ENCODE measurements around the gene NRXN2.
"Not testable (repeated sequence)": the region's sequence is repeated elsewhere in the genome, so short reads cannot be mapped to it uniquely, and the experiment has no call there.

The NRXN2 gene

DNA sequence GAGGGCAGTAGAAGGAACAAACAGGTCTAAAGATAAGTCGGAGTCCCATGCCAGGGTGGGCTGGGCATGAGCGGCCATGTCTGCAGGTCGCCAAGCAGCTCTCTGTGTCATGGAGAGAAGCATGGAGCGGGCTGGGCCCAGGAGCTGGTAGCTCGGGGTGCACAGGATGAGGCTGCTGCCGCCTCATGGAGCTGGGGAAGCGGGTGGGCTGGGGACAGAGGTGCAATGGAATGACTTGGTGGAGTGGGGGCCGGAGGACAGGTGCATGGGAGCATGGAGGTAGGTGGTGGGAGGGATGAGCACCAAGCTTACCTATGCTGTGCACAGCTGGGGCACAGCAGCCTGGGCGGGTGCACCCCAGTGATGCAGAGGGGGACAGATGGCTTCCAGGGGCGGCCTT lies 3.6 kb downstream of the NRXN2 start:
- DNase-seq, result no peak

DNA sequence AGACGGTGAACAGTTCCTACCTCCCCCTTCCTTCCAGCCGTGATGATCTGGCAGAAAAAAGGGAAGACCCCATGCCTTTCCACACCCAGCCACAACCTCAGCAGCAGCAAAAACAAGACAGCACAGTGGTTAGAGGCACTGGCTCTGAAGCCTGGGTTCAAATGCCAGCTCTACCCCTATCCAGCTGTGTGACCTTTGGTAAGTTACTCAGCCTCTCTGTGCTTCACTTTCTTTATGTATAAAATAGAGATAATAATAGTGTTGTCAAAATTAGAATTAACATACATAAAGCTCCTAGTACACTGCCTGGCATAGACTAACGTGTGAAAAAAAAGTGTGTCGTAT lies 4.2 kb downstream of the NRXN2 start:
- DNase-seq, result no peak

DNA sequence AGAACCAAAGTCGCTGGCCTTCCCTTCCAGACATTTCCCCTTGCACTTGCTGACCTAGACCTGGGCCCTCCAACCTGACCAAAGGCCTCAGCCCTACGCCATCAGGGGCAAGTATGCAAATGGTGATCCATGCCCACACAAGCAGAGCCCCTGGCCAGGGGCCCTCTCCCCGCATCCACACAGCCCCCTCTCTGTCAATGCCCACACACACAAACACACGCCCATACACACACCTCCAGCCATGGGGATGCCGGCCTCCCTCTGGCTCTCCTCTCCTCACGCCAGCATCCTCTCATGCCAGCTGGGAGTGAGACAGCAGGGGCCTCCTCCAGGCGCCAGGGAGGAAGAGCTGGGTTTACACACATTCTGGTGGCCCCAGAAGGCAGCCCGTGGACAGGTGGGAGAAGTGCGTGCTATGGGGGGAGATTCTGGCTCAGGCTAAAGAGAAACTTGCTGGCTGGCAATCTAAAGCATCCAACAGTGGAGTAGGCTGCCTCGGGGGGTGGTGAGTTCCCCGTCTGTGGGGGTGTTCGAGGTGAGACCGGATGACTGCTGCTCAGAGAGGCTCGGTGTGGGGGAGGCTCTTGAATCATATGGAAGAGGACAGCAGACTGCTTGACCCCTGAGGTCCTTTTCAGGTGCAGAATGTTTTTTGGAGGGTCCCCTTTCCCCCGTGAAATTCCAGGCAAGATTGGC lies 4.8 kb downstream of the NRXN2 start:
- no peak for DNase-seq

DNA sequence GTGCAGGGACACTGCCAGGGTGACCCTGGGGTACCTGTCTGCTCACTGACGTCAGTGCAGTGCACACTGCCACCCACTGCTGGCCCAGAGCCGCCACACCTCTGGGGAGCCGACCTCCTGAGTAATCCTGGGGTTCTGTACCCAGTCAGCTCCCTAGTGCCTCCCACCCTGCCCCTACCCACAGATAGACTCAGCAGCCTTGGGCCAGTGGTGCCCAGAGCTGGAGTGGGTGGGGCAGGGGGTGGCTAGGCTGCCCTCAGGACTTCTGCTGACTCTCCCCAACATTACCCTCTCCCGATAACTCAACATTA lies 5.8 kb downstream of the NRXN2 start:
- DNase-seq, result no peak

DNA sequence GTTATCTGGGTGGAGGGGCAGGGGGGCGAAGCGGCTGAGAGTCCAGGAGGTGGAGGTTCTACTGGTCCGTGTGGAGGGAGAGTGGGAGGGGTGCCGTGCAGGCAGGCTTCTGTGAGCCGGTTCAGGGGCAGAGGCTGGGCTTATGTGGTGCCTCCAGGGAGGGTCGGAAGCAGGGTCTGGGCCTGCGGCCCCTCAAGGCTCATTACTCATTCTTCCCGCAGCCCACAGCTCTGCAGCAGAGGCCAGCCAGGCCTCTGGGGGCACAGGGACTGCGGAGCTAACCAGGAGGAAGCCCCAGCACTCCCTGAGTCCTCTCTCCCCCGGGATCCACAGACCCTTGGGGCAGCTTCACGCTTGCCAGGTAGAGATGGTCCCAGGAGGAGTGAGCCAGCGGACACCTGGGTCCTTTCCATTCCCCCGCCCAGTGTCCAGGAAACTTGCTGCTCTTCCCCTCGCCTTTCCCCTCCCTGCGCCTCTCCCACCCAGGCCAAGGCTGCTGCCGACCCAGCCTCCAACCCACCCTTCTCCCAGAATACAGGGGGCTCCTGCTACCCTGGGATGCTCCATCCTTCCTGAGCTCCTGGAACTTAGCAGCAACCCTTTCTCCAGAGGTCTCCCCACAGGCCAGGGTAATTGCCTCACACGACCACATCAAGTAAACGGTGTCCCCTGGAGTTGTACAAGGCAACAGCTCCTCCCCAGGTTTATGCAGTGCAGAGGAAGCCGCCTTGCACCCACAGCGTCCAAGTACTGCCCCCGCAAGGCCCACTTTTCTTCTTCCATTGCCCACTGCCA lies 6.3 kb downstream of the NRXN2 start:
- no peak for DNase-seq

DNA sequence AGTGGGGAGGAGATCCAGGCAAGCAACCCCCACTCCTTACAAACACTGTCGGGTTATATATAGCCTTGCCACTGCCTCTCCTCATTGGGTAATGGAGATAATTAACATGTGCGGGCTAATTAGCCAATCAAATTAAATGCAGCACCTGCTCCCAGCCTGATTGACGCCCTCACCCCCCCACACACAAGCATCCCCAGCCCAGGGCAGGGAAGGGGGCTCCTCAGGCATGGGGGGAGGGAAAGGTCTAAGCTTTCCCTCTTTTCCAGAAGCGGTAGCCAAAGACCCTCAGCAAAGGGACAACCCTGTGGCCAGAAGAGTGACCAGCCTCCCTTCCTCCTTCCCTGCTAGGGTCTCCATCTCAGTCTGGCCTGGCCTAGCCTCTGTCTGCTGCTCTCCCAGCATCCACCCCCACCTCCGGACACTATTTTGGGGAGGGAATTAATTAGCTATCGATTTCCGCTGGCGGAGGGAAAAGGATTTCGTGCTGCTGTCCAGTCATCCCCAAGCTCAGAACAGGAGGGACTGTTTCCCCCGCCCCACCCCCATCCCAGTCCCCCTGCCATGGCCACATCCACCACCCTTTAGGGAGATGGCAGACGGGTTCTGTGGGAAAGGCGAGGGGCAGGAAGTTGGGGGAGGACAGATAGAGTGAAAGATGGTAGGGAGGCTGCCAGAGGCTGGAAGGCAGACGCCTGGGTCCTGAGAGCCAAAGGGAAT lies 7.1 kb downstream of the NRXN2 start:
- DNase-seq, result no peak

DNA sequence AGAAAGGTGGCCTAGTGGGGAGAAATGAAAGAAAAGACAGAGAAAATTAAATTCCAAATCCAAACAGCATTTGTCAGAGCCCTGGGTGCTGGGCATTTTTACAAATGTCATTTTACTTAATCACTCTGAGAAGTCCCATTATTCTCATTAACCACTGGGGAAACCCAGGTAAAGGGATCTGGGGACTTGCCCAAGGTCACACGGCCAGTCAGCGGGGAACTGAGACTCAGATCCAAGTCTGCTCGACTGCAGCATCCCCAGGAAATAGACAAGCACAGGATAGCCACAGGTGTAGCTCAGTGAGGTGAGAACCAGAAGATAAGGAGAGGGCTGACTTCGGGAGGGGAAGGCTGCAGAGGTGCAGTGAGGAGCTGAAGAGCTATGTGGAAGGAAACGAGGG lies 7.9 kb downstream of the NRXN2 start:
- DNase-seq, result no peak

DNA sequence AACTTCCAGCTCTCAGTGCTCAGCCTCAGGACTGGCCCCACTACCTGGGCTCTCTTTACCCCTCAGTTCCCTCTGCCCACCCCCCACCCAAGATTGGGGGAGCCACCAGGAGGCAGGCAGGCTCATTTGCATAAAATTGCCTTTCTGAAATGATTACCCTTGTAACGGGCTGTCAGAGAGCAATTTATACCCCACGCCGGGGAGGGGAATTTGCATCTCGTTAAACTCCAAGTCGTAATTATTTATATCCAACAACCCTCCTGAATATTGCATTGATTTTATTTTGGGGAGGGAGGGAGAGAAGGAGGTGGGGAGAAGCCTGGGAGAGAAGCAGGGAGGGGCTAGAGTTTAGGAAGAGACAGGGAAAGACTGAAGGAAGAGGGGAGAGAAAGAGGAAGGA lies 8.3 kb downstream of the NRXN2 start:
- no peak for DNase-seq

DNA sequence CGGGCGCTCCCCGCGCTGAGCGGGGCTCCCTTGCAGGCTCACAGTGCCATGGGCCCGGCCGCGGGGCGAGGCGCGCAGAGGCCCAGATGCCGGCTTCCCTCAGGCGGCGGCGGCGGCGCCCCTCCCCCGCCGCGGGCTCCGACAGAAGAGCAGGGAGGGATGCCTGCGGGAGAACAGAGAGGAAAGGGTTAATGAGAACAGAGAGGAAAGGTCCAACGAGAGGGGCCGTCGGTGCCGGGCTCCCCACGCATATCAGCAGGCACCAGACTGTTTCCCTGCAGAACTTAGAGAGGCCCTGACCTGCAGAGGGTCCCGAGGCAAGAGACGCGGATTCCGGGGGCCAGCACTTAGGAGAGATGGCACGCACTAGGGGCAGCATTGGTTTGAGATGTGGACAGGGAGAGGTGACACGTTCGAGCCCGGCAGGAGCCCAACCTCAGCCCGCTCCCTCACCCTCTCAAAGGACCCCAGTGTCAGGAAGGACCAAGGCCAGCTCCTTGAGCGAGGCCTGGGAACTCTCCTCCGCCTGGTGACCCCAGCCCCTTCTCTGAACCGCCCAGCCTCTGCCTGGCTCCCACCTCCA lies 9.1 kb downstream of the NRXN2 start:
- DNase-seq, result no peak

DNA sequence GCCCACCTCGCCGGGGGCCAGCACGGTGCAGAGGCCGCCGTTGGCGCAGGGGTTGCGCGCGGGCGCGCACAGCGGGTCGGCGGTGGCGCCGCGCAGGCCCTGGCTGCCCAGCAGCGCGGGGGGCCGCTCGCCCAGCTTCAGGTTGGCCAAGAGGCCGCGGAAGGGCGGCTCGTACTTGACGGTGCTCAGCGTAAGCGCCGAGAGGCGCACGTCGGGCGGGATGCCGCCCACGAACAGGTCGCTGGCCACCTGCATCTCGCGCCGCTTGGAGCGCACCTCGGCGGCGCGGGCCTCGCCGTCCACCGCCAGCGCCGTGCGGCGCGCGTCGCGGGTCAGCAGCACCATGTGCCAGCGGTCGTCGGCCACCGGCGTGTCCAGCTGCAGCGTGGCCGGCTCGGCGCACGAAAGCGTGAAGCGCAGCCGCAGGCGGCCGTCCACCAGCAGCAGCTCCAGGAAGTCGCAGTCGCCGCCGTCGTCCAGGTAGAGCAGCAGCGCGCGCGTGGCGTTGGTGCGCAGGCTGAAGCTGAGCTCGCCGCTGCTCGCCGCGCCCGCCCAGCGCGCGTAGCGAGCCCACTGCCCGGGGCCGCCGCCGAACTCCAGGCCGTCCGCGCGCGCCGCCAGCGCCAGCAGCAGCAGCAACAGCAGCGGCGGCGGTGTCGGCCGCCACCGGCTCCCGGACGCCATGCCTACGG lies 9.8 kb downstream of the NRXN2 start:
- peak; percentile 28 for DNase-seq

DNA sequence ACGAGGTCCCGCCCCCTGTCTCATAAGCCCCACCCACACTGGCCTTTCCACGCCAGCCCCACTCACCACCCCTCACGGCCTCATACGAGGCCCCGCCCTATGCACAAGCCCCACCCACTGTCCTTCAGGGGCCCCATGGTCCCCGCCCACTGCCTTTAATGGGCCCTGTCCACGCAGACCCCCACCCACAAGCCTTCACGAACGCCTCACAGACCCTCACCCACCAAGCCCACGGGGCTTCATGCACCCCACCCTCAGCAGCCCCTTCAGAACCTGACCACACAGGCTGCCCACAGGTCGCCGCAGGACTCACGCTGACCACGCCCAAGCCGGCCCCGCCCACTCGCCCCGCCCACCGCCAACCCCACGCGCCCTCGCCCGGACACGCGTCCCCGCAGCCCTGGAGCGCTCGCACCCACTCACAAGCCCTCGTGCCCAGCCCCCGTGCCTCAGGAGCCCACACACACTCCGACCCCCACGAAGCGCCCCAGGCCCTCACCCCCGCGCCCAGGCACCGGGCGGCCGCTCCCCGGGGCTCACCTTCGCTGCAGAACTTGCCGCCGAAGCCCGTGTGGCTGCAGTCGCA lies 10.5 kb downstream of the NRXN2 start:
- no peak for DNase-seq

DNA sequence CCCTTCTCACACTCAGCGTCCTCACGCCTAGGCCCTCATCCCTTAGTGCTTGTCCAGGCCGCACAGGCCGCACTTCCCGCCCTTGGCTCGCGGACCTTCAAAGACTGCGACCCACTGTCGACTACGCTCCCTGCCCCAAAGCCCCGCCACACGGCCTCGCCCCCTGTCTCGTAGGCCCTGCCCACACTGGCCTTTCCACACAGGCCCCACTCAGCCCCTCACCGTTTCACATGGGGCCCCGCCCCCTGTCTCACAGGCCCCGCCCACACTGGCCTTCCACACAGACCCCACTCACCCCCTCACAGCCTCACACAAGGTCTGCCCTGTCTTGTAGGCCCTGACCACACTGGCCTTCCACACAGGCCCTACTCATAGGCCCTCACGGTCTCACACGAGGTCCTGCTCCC lies 11.0 kb downstream of the NRXN2 start:
- no peak for DNase-seq

DNA sequence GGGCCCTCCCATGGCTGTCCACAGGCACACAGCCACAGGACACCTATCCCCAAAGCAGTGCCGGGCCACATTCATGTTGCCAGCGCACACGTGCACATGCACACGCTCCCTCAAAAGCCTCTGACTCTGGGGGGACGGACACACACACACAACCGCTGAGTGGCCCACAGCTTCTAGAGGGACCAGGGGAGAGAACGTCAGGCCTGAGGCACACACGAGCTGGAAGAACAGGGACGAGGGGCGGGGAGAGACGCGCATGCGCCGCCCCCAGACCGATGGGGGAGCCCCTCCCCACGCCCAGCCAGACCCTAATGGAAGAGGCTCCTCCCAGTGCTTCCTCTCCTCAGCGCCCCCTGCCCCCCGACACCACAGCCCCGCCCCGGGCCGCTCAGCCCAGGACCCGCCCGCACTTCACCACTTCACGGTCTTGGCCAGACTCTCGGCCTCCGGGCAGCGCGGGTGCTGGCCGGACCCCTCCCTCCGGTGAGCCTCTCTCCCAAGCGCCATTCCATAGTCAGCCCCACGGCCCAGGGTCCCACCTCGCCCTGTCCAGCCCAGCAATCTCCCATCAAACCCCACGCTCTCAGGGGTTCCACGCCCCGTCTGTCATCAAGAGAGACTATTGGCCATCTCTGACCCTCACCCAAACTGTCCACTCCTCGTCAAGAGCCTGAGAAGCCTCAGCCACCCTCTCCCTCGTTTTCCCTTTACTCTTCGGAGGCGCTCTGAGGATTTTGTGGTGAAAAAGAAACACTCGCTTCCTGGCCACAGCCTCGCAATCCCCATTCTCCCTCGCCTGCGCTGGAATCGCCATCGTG lies 11.7 kb downstream of the NRXN2 start:
- DNase-seq, result no peak

DNA sequence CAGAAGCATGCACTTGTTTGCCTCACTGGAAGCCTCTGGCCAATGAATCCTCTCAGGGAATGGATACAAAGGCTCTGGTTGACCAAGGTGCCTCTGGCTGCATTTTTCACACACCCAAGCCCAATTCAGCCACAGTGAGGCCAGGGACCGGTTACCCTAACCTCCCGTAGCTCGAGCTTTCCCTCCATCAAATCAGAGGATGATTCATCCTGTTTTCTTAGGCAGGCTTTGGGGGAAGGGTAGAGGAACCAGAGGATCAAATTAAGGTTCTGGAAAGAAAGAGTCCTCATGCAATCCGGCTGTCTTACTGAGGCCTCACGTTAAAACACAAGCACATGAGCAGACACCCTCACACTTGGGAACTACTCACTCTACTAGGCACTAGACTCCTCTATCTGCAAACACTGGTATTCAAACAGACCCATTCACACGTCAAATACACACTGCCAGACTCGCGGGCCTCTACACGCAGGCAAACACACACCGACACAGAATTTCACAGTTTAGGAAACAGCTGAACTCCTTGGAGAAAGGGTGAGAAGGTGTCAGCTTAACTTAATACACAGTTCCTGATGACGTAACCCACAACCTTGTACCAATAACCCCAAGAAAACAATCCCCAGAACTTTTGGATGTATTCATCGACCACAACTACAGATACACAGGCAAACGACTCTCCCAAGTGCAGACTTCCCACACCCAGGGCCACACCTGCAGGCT lies 12.4 kb downstream of the NRXN2 start:
- DNase-seq, result no peak

DNA sequence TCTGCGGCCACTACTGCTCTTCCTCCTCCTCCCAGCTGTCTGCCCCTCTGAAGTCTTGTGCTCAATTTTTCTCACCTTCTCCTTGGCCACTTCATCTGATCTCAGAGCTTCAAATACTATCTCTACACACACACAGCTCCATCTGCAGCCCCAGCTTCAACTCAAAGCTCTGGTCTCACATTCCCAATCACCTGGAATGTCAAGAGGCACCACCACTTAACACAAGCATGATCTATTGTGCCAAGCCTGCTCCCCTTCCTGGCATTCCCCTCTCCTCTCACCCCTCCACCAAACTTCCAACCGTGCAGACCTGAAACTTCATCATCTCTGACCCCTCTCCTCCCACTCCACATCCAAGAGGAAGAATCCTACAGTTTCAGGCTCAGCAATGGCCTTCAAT lies 17.5 kb downstream of the NRXN2 start:
- no peak for DNase-seq

DNA sequence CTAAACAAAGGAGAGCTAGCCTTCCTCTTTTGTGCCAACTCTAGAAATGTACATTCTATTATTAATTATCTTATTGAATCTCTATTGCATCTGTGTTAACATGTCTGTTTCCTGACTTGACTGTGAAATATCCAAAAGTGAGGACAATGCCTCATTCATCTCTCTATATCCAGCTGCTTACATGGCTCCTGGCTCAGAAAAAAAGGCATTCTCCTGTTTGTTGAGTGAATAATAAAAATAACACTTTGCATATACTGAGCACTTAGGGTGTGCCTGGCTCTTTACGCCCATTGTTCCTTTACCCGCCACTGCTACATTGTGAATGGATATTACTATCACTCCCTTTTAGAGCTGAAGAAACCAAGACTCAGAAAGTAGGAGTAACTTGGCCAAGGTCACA lies 19.9 kb downstream of the NRXN2 start:
- no peak for DNase-seq

DNA sequence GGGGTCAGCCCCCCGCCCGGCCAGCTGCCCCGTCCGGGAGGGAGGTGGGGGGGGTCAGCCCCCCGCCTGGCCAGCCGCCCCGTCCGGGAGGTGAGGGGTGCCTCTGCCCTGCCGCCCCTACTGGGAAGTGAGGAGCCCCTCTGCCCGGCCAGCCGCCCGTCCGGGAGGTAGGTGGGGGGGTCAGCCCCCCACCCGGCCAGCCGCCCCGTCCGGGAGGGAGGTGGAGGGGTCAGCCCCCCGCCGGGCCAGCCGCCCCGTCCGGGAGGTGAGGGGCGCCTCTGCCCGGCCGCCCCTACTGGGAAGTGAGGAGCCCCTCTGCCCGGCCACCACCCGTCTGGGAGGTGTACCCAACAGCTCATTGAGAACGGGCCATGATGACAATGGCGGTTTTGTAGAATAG lies 21.0 kb downstream of the NRXN2 start:
- not testable (repeated sequence) for DNase-seq

DNA sequence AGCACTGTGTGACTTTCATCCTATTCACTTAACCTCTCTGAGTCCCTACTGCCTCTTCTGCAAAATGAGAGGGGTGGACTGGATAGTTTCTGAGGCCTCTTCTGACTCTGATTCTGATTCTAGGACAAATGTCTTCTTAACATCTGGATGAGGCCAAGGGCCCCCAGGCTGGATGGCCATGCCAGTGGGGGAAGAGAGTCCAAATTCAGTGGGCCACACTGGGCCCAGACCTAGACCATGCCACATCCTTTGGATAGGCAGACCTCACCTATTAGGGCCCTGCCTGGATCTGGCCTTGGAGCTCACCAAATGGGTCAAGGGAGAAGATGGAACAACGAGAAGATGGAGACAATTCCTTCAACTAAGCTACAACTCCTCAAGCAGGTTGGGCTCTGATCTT lies 24.6 kb downstream of the NRXN2 start:
- DNase-seq, result no peak

DNA sequence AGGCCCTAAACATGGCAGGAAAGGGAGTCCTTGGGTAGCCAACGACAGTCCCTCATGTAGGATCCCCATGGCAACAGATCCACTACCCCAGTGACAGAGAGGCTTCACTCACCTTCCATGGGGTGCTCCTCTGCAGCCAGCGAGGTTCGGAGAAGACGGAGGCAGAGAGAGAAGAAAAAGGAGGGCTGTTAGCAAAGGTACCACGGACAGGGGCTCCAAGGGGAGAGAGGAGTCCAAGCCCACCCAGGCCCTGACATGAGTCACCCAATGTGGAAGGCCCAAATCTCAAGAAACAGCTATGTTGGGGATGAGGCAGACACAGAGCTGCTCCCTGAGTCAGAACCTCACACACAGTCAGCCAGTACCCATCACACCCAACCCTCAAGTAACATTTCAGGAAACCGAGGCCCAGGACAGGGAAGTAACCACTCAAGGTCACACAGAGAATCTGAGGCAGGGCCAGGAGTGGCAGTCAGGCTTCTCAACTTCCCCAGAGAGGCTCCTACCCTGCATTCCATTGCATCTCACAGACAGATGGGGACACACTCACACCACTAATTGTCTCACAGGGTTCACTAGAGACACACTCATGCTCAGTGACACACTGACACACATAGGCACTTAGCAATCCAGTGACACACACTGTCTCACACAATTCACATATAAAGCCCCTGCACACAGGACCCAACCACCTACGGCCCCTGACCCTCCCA lies 25.2 kb downstream of the NRXN2 start:
- DNase-seq, result no peak

DNA sequence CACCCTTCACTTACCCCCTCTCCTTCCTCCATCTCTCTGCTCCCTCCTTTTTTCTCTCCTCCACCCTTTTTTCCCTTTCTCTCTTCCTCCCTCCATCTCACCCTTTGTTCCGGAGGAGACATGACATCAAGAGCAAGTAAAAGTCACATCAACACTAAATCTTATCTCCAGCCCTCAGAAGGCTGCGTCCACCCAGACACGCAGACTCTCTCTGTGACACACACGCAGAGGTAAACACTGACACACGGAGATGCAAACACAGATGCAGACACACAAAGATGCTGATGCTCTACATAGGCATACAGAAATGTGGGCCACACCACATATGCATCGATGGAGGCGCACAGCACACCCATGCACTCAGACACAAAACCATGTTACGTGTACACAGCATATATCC lies 27.0 kb downstream of the NRXN2 start:
- DNase-seq, result no peak

DNA sequence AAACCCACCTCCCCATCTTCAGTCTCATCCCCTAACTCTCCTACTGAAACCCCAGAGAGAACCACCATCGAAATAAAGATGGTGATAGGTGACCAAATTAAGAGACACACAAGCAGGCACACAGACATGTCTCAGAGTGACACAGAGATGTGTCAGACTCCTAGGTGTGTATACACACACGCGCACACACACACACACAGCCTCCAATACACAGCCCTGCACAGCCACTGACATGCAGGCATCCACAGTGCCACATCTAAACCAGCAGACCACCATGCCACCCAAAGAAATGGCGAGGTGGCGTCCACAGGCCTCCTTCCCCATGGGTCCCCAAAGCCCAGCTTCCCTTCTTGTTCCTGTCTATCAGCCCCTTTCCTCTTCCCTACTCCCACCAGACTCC lies 27.4 kb downstream of the NRXN2 start:
- DNase-seq, result no peak

Data from CD4-positive, alpha-beta T cell treated with Interleukin-17A for 4 hours (primary cell).